Heart right ventricle (tissue), 16 donors: ENCODE results near the gene HRK. TPM values are rescaled to one million over a fixed set of nuclear protein-coding genes. Genes with fewer than 3 reads are reported as not detected.

ENCODE experiments used
- ATAC-seq, 8 donors: fragments of 200-7000 bp; cut with Tn5 transposase; one replicate each; pipeline ENCODE4 v1.9.1; 2020; ENCODE audit warnings: mild to moderate bottlenecking in 8 of 8, moderate library complexity in 8 of 8, moderate number of reproducible peaks in 1 of 8
- DNase-seq, 2 donors: peaks; one replicate each; pipeline ENCODE4 v3.0.0-alpha.2; 2020
- H3K27ac ChIP-seq, 10 donors: fragments of 200-600 bp; sonication (generic) in 2 of 10; one replicate each; pipeline versions ENCODE4 v1.5.0 to v1.8.0; 2020 to 2022; ENCODE audit warnings: mild to moderate bottlenecking in 3 of 10
- H3K27me3 ChIP-seq, 7 donors: fragments of 200-600 bp; one replicate each; pipeline ENCODE4 v1.8.0; 2021 to 2022; ENCODE audit warnings: mild to moderate bottlenecking in 2 of 7
- H3K36me3 ChIP-seq, 9 donors: fragments of 200-600 bp; sonication (generic) in 1 of 9; one replicate each; pipeline versions ENCODE4 v1.5.0 to v1.8.0; 2020 to 2022; ENCODE audit warnings: mild to moderate bottlenecking in 2 of 9
- H3K4me1 ChIP-seq, 9 donors: fragments of 200-600 bp; sonication (generic) in 1 of 9; one replicate each; pipeline versions ENCODE4 v1.5.0 to v1.8.0; 2020 to 2022; ENCODE audit warnings: mild to moderate bottlenecking in 4 of 9
- H3K4me3 ChIP-seq, 10 donors: fragments of 200-600 bp; sonication (generic) in 2 of 10; one replicate each; pipeline versions ENCODE4 v1.5.0 to v1.8.0; 2020 to 2022; ENCODE audit warnings: mild to moderate bottlenecking in 7 of 10, moderate library complexity in 2 of 10
- H3K9me3 ChIP-seq, 11 donors: fragments of 200-600 bp in 10 of 11; sonication (generic) in 2 of 11; one replicate each; pipeline versions ENCODE4 v1.5.0 to v1.8.0; 2013 to 2022; ENCODE audit warnings: mild to moderate bottlenecking in 2 of 11, control low read depth in 1 of 11, moderate library complexity in 1 of 11
- CTCF ChIP-seq, 9 donors: fragments of 200-600 bp; sonication (generic) in 2 of 9; IDR thresholded peaks; one replicate each; pipeline versions ENCODE4 v1.5.0 to v1.8.0; 2021 to 2022; ENCODE audit warnings: antibody characterized with exemption in 9 of 9, mild to moderate bottlenecking in 5 of 9, moderate library complexity in 1 of 9
- WGBS, 2 donors: extraction: QIAGEN DNeasy Blood & Tissue Kit; methylation state at CpG; one replicate each; pipeline ENCODE4 v1.1.7; 2013; ENCODE audit warnings: inconsistent platforms in 1 of 2; 5-methylcytosine and 5-hydroxymethylcytosine counted together
- intact Hi-C, 10 donors: fragments of 100-400 bp; cut with DNase I; formaldehyde crosslinking; loops; one replicate each; pipeline versions ENCODE4 v1.11.1 to v1.14.2; 2022
- polyA plus RNA-seq, 2 donors: library from polyadenylated mRNA; stranded (reverse); fragments of 200-250 nt; gene quantifications; one replicate each; pipeline ENCODE4 v1.2.3, GENCODE V29; 2013
- total RNA-seq, 10 donors: library from RNA; stranded (reverse); fragmentation: NEBNext Ultra II Directional in 3 of 10; extraction: Animal tissue kit (Norgen Biotek cat#: 25700) in 3 of 10; gene quantifications; one replicate each; pipeline versions ENCODE4 v1.2.1 to v1.2.4, GENCODE V29; 2021 to 2023
- donor health status: Arrhythmogenic right ventricular cardiomyopathy.
- donor health status: ischemic (EF 13 %, LVEDD 7.1; RV severe dilation, severe dysfunction).
- donor health status: healthy with polysubstance abuse.
- donor health status: DM: no; HTN: yes; CAD: no.
- donor health status: DM: no; HTN: no; CAD: no.
- donor health status: ischemic (EF 25% LVEDD 6.9; RV normal size, moderate dysfunction).
- donor health status: ischemic (EF 25% LVEDD 5.7; RV mildly dilated, moderate dysfunction).
- donor health status: healthy.
- donor health status: DM: yes; HTN: yes; CAD: no.
- donor health status: Ischemic cardiomyopathy.
- donor health status: ischemic (EF 35%, LVEDD 5.7; RV mildly dilated, moderate dysfunction).
- donor health status: nonischemic (EF 11% LVEDD 7.7; RV severe dilation, severe dysfunction).
- donor health status: DM: yes; HTN: yes; CAD: no.
- donor health status: PGD.
- donor health status: ischemic (EF 29% LVEDD 5.4; RV normal size, mild dysfunction).
- donor health status: nonischemic (EF 23%, LVEDD 6.1; RV moderate dilation, normal function).

Gene HRK
- total and polyA plus RNA-seq, 12 donors: 0.03 to 2.9 (median 0.40) TPM; not detected in 2

- Histone ChIP-seq H3K9me3 (peaks cover 0 to 7% (median 0%) of the 10 kb centered on the region in 11 donors), H3K27ac (no peak overlapping the region), H3K36me3 (no peaks in the 10 kb centered on the region), H3K4me3 (no peak overlapping the region), H3K4me1 (peaks cover 0 to 7% (median under 1%) of the 10 kb centered on the region in 9 donors), H3K27me3 (peaks cover 0 to 28% (median 17%) of the 10 kb centered on the region in 7 donors)
- WGBS, 2 donors: 83 to 94% methylated on average over 1 of the region's 1 CpG
- intact Hi-C loops: loop anchor here in 2 of 10 donors (10.0 kb wide), 1 partner anchor 182 kb away; no protein-coding TSS in a partner anchor
- ATAC-seq (no peak), DNase-seq (no peak)
- TF ChIP-seq CTCF (IDR thresholded peaks at IDR 0.05): no peak
These were observed 6.0 kb upstream of the HRK start for GRCh38 chr12:116887244-116887643.

GRCh38 chr12:116885491-116885890 is 4.2 kb upstream of the HRK start:
- no peaks in the 10 kb centered on the region for H3K36me3 ChIP-seq
- H3K4me1 ChIP-seq: peaks cover 8 to 21% (median 13%) of the 10 kb centered on the region in 9 donors
- ATAC-seq: no peak
- peaks cover 0 to 5% (median 0%) of the 10 kb centered on the region in 11 donors for H3K9me3 ChIP-seq
- H3K27me3 ChIP-seq: peaks cover 0 to 44% (median 31%) of the 10 kb centered on the region in 7 donors
- TF ChIP-seq CTCF (IDR thresholded peaks at IDR 0.05): no peak
- whole genome bisulfite sequencing, 2 donors: 83 to 84% methylated on average over 2 of the region's 2 CpGs
- DNase-seq: no peak
- no peak overlapping the region for H3K4me3 ChIP-seq
- intact Hi-C loops: loop anchor here in 2 of 10 donors (10.0 kb wide), 1 partner anchor 181 kb away; no protein-coding TSS in a partner anchor
- H3K27ac ChIP-seq: no peak overlapping the region

GRCh38 chr12:116884871-116885270 is 3.6 kb upstream of the HRK start:
- intact Hi-C loops: loop anchor here in 5 of 10 donors (5.0 to 10.0 kb wide), 3 partner anchors 178 to 183 kb away; no protein-coding TSS in a partner anchor
- ATAC-seq: no peak
- 86 to 95% methylated on average over 3 of the region's 3 CpGs for WGBS, 2 donors
- Histone ChIP-seq H3K9me3 (no peaks in the 10 kb centered on the region), H3K4me1 (peaks cover 8 to 26% (median 17%) of the 10 kb centered on the region in 9 donors), H3K27me3 (peaks cover 0 to 51% (median 37%) of the 10 kb centered on the region in 7 donors), H3K36me3 (no peaks in the 10 kb centered on the region), H3K27ac (no peak overlapping the region), H3K4me3 (no peak overlapping the region)
- no peak for TF ChIP-seq CTCF (IDR thresholded peaks at IDR 0.05)
- DNase-seq: no peak

- peak in 6 of 9 donors; percentile 29 to 51 (median 40) for TF ChIP-seq CTCF (IDR thresholded peaks at IDR 0.05)
- Histone ChIP-seq H3K27ac (no peak overlapping the region), H3K4me3 (no peak overlapping the region), H3K4me1 (peaks cover 8 to 43% (median 32%) of the 10 kb centered on the region in 9 donors), H3K36me3 (no peaks in the 10 kb centered on the region), H3K9me3 (no peaks in the 10 kb centered on the region), H3K27me3 (peaks cover 7 to 72% (median 58%) of the 10 kb centered on the region in 7 donors)
- peak in 6 of 8 donors; percentile 39 to 58 (median 53) for ATAC-seq
- intact Hi-C loops: loop anchor here in 7 of 10 donors (2.0 to 10.0 kb wide), 4 partner anchors 175 to 180 kb away; no protein-coding TSS in a partner anchor
- no peak for DNase-seq
- 31 to 37% methylated on average over 6 of the region's 6 CpGs for WGBS, 2 donors
These were observed 1.5 kb upstream of the HRK start for GRCh38 chr12:116882742-116883141.
